HG03064 (cell line): ENCODE results near the gene ZAP70.
"Not testable (repeated sequence)": the region's sequence is repeated elsewhere in the genome, so short reads cannot be mapped to it uniquely, and the experiment has no call there.

ENCODE experiments used
- ATAC-seq: cut with Tn5 transposase; IDR thresholded peaks from one replicate; pipeline ENCODE4 v1.9.1; 2021; ENCODE audit warnings: low read depth; ENCODE audit not compliant: unreplicated experiment

Gene ZAP70

GRCh38 chr2:97713296-97714083 lies at the start of gene ZAP70:
ZAP70 (plus strand) TSS chr2:97713576; CDS start chr2:97724037, 10,461 bp downstream.
- ATAC-seq: no peak

DNA sequence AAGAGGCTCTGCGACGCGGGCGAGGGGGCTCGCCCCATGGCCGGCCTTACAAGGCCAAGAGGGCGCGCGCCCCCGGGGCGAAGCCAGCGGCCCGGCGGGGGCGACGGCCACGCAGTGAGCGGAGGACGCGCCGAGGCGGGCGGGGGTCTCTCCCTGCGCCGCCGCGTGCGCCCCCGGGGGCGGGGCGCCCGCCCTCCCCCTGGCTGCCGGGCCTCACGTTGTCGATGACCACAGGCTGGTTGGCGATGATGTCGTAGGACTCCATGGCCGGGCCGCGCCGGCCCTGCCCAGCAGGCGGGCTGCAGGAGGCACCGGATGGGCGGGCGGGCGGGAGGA lies 49.8 kb upstream of the ZAP70 start:
- no peak for ATAC-seq

DNA sequence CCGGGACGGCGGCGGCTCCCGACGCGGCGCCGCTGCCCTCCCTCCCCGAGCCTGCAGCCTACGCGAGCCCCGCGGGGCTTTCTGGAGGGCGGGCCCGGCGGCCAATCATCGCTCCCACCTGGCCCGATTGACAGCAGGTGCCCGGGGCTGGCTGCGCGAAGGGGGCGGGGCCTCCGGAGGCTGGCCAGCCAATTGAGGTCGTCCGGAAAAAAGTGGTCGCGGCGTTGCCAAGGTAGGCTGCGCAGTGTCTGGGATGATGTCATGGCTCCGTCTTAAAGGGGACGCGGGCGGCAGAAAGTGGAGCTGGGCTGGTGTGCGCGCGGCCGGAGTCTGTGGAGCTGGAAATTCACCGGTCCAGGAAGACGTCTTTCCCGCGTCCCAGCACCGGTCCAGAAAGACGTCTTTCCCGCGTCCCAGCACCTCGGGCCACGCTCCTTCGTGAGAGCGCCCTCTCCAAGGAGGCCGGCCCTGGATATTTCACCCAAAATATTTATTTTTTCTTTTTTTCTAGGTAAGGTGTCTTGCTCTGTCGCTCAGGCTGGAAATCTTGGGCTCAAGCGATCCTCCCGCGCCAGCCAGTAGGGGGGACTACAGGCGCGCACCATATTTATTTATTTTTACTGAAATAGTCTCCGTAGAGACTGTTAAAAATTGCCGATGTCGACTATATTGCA lies 49.3 kb upstream of the ZAP70 start, which contains the start of gene ACTR1B:
TSS of gene ACTR1B (minus strand) at position 83 of the 674 bp plus-strand sequence. CDS start 154 bp downstream, outside the sequence.
- peak; percentile 85 for ATAC-seq

DNA sequence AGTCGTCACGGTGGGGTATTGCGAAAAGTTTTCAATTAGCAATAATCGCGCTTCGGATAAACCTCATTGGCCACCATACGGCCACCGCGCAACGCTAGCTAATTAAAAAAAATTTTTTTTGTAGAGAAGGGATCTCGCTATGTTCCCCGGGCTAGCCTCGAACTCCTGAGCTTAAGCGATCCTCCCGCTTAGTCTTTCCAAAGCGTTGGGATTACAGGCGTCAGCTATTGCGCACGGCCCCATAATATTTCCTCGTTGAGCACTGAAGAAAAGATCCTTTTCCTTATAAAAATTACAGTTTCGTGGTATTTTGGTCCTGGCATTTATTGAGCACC lies 48.8 kb upstream of the ZAP70 start:
- ATAC-seq: no peak

DNA sequence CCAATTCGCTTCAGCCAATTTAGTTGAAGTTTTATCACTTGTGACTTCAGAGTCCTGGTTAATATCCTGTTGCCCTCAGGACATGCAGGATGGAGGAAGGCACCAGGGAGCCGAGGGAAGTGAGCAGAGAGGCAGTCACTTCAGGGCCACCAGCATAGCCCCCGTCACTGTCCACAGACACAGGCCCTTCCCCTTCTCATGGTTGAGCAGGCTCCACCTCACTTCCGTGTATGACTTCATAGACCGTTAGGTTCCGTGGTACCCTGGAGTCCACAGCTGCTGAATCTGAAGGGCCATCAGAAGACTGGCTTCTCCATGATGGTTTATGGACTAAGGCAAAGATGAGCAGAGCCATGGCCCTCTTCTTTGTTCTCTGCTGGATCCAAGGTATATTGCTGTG lies 43.9 kb upstream of the ZAP70 start, which contains the start of gene C2orf92:
TSS of gene C2orf92 (plus strand) at position 266 of the 400 bp plus-strand sequence. CDS start at position 342, 76 bp downstream.
- no peak for ATAC-seq

GRCh38 chr2:97670471-97670870 lies 42.9 kb upstream of the ZAP70 start:
- ATAC-seq: no peak

DNA sequence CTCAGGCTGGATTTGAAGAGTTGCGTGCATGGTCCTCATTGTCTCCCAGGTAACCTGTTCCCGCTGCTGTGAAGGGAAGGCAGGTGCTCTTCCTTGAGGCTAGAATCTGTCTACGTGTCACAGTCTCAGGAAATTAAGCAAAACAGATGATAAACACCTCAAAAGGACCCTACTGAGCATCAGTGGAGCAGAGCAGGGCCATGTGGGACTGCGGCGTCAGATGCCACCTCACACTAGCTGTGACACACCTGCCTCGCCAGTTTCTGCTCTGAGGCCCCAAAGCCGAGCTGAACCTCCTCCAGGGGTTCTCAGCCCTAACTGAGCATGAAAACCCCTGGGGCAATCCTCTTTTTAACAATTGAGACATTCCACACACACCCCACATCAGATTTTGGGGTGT lies 41.9 kb upstream of the ZAP70 start:
- no peak for ATAC-seq

DNA sequence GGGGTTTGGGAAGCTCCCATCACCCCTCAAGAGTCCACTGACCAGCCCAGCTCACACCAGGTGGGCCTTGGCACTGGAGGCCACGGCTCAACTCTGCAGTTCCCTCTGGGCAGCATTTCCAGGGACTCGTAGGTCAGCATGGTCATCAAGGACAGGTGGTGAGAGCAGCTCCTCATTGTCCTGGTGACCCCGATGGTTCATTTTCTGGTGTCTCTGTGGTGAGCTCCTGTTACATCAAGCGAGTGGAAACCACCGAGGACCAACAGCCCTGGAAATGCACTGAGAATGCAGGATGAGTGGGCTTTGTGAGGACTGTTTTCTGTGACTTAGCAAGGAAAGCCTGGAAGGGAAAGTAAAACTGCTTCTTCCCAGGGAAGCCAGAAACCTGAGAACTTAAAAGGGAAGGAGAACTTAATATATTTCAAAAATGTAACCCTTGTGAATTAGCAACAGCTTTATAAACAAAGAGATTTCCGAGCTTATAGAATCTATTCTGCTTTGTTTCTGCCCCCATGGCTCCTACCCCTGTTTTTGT lies 40.7 kb upstream of the ZAP70 start:
- ATAC-seq: not testable (repeated sequence)

- no peak for ATAC-seq
Measured at GRCh38 chr2:97673182-97673914, 40.0 kb upstream of the ZAP70 start.

DNA sequence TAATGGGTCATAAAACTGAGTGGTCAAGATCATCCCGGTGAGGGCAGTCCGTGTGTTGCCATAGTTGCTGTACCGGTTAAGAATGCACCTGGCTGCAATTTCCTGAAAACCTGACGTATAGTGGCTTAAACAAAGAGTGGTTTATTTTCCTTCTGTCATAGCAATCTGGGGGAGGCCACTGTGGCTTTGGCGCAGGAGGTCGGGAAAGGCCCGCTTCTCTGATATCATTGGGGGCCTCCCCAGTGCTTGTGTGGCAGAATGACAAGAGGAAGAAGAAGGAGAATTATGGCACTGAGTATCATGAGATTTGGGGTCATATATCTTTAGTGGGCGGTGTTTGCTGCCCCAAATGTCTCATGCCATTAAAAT lies 39.5 kb upstream of the ZAP70 start:
- ATAC-seq: no peak

DNA sequence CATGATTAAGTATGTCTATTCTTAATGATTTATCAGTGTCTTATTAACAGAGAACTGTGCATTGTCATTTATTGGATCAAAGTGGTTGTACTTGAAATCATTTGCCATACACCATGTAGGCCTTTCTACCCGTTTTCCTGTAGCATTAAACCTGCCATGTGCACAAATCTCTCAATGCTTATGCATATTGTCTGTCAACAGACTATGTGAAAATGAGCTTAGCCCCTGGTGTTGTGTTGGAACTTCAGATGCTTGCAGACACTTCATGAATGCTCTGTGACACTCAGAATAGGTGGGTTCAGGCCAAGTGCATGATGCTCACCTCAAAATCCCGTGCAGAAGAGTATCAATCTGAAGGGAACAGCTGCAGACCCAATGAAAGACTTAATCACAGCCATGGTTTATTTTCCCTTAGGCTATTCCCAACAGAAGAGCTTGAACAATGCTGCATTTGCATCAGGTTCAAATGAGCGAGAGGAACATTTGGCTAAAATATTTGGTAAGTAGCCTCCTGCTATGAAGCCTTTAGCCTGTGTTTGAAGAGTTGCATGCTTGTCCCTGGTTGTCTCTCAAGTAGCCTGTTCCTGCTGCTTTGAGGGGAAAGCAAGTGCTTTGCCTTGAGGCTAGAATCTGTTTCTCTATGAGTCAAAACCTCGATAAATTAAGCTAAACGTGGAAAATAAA lies 37.8 kb upstream of the ZAP70 start:
- ATAC-seq: no peak

DNA sequence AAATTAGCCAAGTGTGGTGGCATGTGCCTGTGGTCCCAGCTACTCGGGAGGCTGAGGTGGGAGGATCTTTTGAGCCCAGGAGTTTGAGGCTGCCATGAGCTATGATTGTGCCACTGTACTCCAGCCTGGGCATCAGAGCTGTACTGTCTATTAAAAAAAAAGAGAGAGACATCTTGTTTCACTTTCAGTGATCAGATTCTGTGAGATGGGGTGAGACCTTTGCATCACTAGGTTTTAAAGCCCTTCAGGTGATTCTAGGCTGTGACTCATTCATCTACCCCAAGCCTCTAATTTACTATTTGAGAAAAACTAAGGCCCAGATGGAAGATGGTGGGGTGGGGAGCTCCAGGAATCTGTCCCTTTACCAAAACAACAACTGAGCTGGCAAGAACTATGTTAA lies 36.8 kb upstream of the ZAP70 start:
- ATAC-seq: no peak

DNA sequence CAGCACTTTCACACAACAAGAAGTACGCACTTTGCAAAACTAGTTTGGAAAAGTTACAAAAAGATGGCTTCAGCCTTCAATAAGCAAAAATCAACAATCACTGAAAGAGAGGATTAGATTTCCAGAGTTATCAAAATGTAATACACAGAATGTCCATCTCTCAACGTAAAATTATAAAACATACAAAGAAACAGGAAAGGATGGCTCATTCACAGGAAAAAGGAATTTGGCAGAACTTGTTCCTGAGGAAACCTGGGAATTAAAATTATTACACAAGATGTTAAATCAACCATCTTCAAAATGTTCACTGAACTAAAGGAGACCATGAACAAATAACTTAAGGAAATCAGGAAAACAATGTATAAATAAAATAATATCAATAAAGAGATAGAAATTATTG lies 35.9 kb upstream of the ZAP70 start:
- no peak for ATAC-seq

GRCh38 chr2:97678298-97678697 lies 35.1 kb upstream of the ZAP70 start:
- no peak for ATAC-seq

DNA sequence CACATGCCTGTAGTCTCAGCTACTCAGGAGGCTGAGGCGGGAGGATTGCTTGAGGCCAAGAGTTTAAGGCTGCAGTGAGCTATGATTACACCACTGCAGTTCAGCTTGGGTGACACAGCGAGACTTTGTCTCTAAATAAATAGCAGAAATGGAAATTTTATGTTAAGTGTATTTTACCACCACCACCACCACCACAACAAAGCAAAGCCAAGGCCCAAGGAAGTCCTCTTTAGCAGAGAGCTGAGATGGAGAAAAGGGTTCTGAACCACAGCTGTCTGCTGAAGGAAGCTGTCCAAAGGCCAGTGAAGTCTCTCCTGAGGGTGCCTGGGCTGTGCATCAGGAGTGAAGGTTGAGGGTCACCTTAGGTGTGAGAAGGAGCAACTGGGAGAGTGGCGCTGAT lies 26.1 kb upstream of the ZAP70 start:
- not testable (repeated sequence) for ATAC-seq

DNA sequence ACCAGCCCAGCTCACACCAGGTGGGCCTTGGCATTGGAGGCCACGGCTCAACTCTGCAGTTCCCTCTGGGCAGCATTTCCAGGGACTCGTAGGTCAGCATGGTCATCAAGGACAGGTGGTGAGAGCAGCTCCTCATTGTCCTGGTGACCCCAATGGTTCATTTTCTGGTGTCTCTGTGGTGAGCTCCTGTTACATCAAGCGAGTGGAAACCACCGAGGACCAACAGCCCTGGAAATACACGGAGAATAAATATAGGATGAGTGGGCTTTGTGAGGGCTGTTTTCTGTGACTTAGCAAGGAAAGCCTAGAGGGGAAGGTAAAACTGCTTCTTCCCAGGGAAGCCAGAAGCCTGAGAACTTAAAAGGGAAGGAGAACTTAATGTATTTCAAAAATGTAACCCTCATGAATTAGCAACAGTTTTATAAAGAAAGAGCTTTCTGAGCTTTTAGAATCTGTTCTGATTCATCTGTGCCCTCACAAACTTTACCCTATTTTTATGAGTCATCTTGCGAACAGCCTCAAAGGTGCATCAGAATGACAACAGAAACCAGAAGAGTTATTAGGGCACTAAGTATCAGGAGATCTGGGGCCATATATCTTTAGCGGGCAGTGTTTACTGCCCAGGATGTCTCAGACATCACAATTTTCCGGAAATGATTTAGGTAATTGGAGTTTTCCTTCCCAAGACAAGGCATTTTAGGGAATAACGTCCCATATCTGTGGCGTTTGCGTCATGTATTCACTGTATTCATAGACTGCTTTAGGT lies 25.1 kb upstream of the ZAP70 start:
- no peak for ATAC-seq

DNA sequence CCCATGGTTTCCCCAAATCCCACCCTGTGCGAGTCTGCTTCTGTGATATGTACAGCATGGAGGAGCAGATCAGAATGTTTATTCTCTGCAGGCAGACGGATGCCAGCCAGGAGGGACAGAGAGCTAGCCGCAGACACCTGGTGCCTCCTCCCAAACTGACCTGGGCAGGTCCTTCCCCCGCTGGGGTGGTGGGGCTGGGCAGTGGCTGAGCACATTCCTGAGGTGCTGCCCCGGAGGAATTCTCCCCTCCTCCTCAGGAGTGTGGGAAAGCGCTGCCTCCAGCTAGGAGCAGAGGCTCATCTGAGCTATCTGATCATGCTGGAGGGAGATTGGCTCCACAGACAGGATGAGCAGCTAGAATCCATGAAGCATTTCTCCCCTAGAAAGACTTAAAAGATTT lies 22.2 kb upstream of the ZAP70 start:
- no peak for ATAC-seq

DNA sequence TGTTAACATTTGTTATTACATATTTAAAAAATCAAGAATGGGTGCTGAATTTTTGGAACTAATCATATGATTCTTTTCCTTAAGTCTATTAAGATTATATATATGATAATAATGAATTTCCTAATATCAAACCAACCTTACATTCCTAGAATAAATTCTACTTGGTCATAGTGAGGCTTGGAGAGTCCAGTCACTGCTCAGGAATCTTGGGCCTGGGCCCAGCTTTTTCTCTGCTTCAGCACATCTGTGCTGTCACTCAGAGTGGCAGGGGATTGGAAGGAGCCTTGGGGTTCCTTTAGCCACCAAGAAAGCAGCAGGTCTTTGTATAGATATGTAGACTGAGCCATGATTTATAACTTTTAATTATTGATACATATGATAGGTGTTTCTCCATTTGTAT lies 19.9 kb upstream of the ZAP70 start:
- no peak for ATAC-seq

GRCh38 chr2:97695744-97696143 lies 17.6 kb upstream of the ZAP70 start:
- no peak for ATAC-seq
